SK-N-SH treated with all-trans-retinoic acid at 6 μM for 48 hours (cell line): ENCODE results near the gene CXCL14.

Source experiments
- ATAC-seq: fragments of 200-7000 bp; cut with Tn5 transposase; 3 replicates; pipeline ENCODE4 v1.9.1; 2020; ENCODE audit warnings: mild to moderate bottlenecking, moderate library complexity
- CSDC2 ChIP-seq: fragments of 250-450 bp; sonication (Bioruptor Pico); IDR thresholded peaks from 2 replicates; pipeline ENCODE4 v1.5.0; 2020; ENCODE audit warnings: mild to moderate bottlenecking, moderate library complexity
- ESRRG ChIP-seq: fragments of 250-450 bp; sonication (Bioruptor Pico); IDR thresholded peaks from 2 replicates; pipeline ENCODE4 v1.6.1; 2021; ENCODE audit warnings: mild to moderate bottlenecking
- GLIS3 ChIP-seq: fragments of 250-450 bp; sonication (Bioruptor Pico); IDR thresholded peaks from 2 replicates; pipeline ENCODE4 v1.5.0; 2020; ENCODE audit warnings: mild to moderate bottlenecking, moderate library complexity
- OSR1 ChIP-seq: fragments of 250-450 bp; sonication (Bioruptor Pico); IDR thresholded peaks from 2 replicates; pipeline ENCODE4 v1.8.0; 2022; ENCODE audit warnings: moderate library complexity, mild to moderate bottlenecking, inconsistent platforms
- PPARA ChIP-seq: fragments of 250-450 bp; sonication (Bioruptor Pico); IDR thresholded peaks from 2 replicates; pipeline ENCODE4 v1.5.0; 2020; ENCODE audit warnings: mild to moderate bottlenecking, borderline replicate concordance
- RARB ChIP-seq: fragments of 250-450 bp; sonication (Bioruptor Pico); IDR thresholded peaks from 2 replicates; pipeline ENCODE4 v1.8.0; 2021; ENCODE audit warnings: mild to moderate bottlenecking, moderate library complexity
- SNAI2 ChIP-seq: fragments of 250-450 bp; sonication (Bioruptor Pico); IDR thresholded peaks from 2 replicates; pipeline ENCODE4 v1.5.0; 2020; ENCODE audit warnings: mild to moderate bottlenecking, moderate library complexity
- ZFP3 ChIP-seq: fragments of 250-450 bp; sonication (Bioruptor Pico); IDR thresholded peaks from 2 replicates; pipeline ENCODE4 v1.5.0; 2020; ENCODE audit warnings: mild to moderate bottlenecking, moderate library complexity
- ZFP30 ChIP-seq: fragments of 450-650 bp; formaldehyde crosslinking; IDR thresholded peaks from 2 replicates; pipeline ENCODE4 v1.5.0; 2022; ENCODE audit warnings: mild to moderate bottlenecking, moderate library complexity
- ZNF8 ChIP-seq: fragments of 450-650 bp; formaldehyde crosslinking; IDR thresholded peaks from 2 replicates; pipeline ENCODE4 v1.5.0; 2020; ENCODE audit warnings: mild to moderate bottlenecking, moderate library complexity
- TF ChIP-seq, protein P1 (sequence below): fragments of 250-450 bp; sonication (Bioruptor Pico); IDR thresholded peaks from 2 replicates; pipeline ENCODE4 v1.5.0; 2020; ENCODE audit warnings: mild to moderate bottlenecking, moderate library complexity
- TF ChIP-seq, protein P2 (sequence below): fragments of 250-450 bp; sonication (Bioruptor Pico); IDR thresholded peaks from 2 replicates; pipeline ENCODE4 v1.5.1; 2020; ENCODE audit warnings: low read depth, mild to moderate bottlenecking, moderate library complexity
- TF ChIP-seq, protein P3 (sequence below): fragments of 250-450 bp; sonication (Bioruptor Pico); IDR thresholded peaks from 2 replicates; pipeline ENCODE4 v1.8.0; 2021; ENCODE audit warnings: low read depth, mild to moderate bottlenecking, moderate library complexity, borderline replicate concordance
- TF ChIP-seq, protein P4 (sequence below): fragments of 250-450 bp; sonication (Bioruptor Pico); IDR thresholded peaks from 2 replicates; pipeline ENCODE4 v1.5.1; 2021; ENCODE audit warnings: mild to moderate bottlenecking, moderate library complexity
- TF ChIP-seq, protein P5 (sequence below): fragments of 250-450 bp; sonication (Bioruptor Pico); IDR thresholded peaks from 2 replicates; pipeline ENCODE4 v1.8.0; 2020; ENCODE audit warnings: mild to moderate bottlenecking, moderate library complexity, borderline replicate concordance

Gene CXCL14

DNA sequence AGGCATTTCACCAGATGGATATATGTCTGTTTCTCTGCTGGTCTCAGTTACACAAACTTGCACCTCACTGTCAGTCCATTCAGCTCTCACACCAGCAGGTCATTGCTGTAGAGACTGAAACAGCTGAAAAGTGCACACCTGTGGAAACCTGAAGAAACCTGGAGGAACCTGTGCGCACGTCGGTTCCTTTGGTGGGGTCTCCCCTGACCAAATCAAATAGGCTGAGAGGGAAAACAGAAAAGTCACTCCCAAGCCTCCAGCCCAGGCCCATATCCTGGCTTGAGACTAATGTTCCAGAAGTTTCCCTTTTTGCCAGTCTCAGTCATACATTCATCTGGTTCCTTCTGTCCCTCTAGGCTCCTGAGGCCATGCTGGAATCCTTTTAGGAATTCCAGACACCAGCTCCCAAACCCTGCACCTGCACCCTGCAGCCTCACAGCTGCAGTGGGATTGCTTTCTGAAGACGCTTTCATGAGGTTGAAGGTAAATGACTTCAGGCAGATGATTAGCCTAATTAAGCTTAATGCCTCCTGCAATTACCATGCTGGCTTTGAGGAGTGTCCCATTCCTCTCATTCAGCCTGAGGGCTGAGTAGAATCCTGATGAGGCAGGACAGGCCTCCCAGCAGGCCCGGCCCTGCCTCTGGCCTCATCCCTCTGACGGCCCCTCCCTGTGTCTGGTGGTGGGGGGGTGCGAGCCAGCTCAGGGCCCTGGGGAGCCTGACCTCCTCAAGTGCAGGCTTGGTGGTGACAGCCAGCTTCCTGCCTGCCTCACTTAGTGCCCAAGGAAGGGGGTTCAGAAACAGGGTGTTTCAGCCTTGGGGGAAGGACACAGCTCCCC, 24.3 kb upstream of the CXCL14 start:
- TF ChIP-seq OSR1 (CRISPR knock-in tag) (no peak), CSDC2 (CRISPR knock-in tag) (no peak), ESRRG (no peak), ZNF8 (CRISPR knock-in tag) (no peak), RARB (CRISPR knock-in tag) (no peak), PPARA (CRISPR knock-in tag) (no peak), ZFP30 (no peak), ZFP3 (no peak)
- TF ChIP-seq, protein P1, sequence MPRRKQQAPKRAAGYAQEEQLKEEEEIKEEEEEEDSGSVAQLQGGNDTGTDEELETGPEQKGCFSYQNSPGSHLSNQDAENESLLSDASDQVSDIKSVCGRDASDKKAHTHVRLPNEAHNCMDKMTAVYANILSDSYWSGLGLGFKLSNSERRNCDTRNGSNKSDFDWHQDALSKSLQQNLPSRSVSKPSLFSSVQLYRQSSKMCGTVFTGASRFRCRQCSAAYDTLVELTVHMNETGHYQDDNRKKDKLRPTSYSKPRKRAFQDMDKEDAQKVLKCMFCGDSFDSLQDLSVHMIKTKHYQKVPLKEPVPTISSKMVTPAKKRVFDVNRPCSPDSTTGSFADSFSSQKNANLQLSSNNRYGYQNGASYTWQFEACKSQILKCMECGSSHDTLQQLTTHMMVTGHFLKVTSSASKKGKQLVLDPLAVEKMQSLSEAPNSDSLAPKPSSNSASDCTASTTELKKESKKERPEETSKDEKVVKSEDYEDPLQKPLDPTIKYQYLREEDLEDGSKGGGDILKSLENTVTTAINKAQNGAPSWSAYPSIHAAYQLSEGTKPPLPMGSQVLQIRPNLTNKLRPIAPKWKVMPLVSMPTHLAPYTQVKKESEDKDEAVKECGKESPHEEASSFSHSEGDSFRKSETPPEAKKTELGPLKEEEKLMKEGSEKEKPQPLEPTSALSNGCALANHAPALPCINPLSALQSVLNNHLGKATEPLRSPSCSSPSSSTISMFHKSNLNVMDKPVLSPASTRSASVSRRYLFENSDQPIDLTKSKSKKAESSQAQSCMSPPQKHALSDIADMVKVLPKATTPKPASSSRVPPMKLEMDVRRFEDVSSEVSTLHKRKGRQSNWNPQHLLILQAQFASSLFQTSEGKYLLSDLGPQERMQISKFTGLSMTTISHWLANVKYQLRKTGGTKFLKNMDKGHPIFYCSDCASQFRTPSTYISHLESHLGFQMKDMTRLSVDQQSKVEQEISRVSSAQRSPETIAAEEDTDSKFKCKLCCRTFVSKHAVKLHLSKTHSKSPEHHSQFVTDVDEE, result no peak
- TF ChIP-seq, protein P2, sequence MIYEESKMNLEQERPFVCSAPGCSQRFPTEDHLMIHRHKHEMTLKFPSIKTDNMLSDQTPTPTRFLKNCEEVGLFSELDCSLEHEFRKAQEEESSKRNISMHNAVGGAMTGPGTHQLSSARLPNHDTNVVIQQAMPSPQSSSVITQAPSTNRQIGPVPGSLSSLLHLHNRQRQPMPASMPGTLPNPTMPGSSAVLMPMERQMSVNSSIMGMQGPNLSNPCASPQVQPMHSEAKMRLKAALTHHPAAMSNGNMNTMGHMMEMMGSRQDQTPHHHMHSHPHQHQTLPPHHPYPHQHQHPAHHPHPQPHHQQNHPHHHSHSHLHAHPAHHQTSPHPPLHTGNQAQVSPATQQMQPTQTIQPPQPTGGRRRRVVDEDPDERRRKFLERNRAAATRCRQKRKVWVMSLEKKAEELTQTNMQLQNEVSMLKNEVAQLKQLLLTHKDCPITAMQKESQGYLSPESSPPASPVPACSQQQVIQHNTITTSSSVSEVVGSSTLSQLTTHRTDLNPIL, result no peak
- TF ChIP-seq, protein P3, sequence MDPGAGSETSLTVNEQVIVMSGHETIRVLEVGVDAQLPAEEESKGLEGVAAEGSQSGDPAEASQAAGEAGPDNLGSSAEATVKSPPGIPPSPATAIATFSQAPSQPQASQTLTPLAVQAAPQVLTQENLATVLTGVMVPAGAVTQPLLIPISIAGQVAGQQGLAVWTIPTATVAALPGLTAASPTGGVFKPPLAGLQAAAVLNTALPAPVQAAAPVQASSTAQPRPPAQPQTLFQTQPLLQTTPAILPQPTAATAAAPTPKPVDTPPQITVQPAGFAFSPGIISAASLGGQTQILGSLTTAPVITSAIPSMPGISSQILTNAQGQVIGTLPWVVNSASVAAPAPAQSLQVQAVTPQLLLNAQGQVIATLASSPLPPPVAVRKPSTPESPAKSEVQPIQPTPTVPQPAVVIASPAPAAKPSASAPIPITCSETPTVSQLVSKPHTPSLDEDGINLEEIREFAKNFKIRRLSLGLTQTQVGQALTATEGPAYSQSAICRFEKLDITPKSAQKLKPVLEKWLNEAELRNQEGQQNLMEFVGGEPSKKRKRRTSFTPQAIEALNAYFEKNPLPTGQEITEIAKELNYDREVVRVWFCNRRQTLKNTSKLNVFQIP (CRISPR knock-in tag), result no peak
- TF ChIP-seq, protein P4, sequence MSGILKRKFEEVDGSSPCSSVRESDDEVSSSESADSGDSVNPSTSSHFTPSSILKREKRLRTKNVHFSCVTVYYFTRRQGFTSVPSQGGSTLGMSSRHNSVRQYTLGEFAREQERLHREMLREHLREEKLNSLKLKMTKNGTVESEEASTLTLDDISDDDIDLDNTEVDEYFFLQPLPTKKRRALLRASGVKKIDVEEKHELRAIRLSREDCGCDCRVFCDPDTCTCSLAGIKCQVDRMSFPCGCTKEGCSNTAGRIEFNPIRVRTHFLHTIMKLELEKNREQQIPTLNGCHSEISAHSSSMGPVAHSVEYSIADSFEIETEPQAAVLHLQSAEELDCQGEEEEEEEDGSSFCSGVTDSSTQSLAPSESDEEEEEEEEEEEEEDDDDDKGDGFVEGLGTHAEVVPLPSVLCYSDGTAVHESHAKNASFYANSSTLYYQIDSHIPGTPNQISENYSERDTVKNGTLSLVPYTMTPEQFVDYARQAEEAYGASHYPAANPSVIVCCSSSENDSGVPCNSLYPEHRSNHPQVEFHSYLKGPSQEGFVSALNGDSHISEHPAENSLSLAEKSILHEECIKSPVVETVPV (CRISPR knock-in tag), result no peak
- TF ChIP-seq, protein P5, sequence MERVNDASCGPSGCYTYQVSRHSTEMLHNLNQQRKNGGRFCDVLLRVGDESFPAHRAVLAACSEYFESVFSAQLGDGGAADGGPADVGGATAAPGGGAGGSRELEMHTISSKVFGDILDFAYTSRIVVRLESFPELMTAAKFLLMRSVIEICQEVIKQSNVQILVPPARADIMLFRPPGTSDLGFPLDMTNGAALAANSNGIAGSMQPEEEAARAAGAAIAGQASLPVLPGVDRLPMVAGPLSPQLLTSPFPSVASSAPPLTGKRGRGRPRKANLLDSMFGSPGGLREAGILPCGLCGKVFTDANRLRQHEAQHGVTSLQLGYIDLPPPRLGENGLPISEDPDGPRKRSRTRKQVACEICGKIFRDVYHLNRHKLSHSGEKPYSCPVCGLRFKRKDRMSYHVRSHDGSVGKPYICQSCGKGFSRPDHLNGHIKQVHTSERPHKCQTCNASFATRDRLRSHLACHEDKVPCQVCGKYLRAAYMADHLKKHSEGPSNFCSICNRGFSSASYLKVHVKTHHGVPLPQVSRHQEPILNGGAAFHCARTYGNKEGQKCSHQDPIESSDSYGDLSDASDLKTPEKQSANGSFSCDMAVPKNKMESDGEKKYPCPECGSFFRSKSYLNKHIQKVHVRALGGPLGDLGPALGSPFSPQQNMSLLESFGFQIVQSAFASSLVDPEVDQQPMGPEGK (CRISPR knock-in tag), result no peak
- ATAC-seq, result no peak

DNA sequence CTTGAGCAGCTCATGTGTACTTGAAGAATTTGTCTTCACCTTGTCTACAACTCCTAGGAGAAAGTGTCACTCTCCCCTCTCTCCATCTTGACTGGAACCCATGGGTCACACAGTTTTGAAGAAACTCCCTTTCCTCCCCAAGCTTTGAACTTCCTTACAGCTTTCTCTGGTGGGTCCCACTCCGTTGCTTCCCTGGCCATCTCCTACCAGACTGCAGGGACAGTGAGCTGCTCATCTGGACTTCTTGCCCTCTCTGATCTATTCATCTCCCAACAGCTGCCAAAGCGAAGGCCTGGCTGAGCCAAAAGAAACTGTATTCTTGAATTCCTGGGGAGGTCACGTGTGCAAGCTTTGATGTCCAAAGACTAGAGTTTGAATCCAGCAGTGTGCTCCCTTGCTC, 22.7 kb upstream of the CXCL14 start:
- TF ChIP-seq, protein P2, result no peak
- no peak for TF ChIP-seq GLIS3 (CRISPR knock-in tag)
- TF ChIP-seq PPARA (CRISPR knock-in tag), result no peak
- TF ChIP-seq, protein P3 (CRISPR knock-in tag), result no peak
- TF ChIP-seq, protein P5 (CRISPR knock-in tag), result no peak
- TF ChIP-seq SNAI2 (CRISPR knock-in tag), result no peak
- TF ChIP-seq ZNF8 (CRISPR knock-in tag), result no peak
- TF ChIP-seq, protein P4 (CRISPR knock-in tag), result no peak
- ATAC-seq, result no peak
